Retina (tissue), 1 donor: ENCODE results near the gene DPP4.
"Not testable (repeated sequence)": the region's sequence is repeated elsewhere in the genome, so short reads cannot be mapped to it uniquely, and the experiment has no call there.

Source experiments
- DNase-seq: peaks from one replicate; pipeline ENCODE4 v3.0.0-alpha.2; 2016

The DPP4 gene

GRCh38 chr2:161983866-161984265, 90.1 kb downstream of the DPP4 start:
- DNase-seq, result no peak

- no peak for DNase-seq
These were observed 90.7 kb downstream of the DPP4 start for GRCh38 chr2:161983331-161983651.

- DNase-seq, result no peak
These were observed 91.3 kb downstream of the DPP4 start for GRCh38 chr2:161982548-161983330.

GRCh38 chr2:161981679-161982250, 92.2 kb downstream of the DPP4 start:
- no peak for DNase-seq

- no peak for DNase-seq
These were observed 93.0 kb downstream of the DPP4 start for GRCh38 chr2:161980976-161981375.

GRCh38 chr2:161979490-161979889, 94.5 kb downstream of the DPP4 start:
- no peak for DNase-seq

GRCh38 chr2:161977926-161978325, 96.1 kb downstream of the DPP4 start:
- DNase-seq, result not testable (repeated sequence)

GRCh38 chr2:161976917-161977316, 97.1 kb downstream of the DPP4 start:
- no peak for DNase-seq

- DNase-seq, result no peak
These were observed 97.7 kb downstream of the DPP4 start for GRCh38 chr2:161976295-161976694.

- DNase-seq, result no peak
These were observed 98.2 kb downstream of the DPP4 start for GRCh38 chr2:161975813-161976160.

GRCh38 chr2:161975062-161975812, 98.8 kb downstream of the DPP4 start:
- no peak for DNase-seq

- no peak for DNase-seq
These were observed 99.6 kb downstream of the DPP4 start for GRCh38 chr2:161974461-161974860.

- no peak for DNase-seq
These were observed 101.1 kb downstream of the DPP4 start for GRCh38 chr2:161972866-161973265.

GRCh38 chr2:161972232-161972631, 101.8 kb downstream of the DPP4 start:
- no peak for DNase-seq

- no peak for DNase-seq
These were observed 102.5 kb downstream of the DPP4 start for GRCh38 chr2:161971551-161971950.

GRCh38 chr2:161969159-161969558, 104.9 kb downstream of the DPP4 start:
- DNase-seq, result no peak

- DNase-seq, result no peak
These were observed 108.0 kb downstream of the DPP4 start for GRCh38 chr2:161965994-161966393.

- no peak for DNase-seq
These were observed 109.9 kb downstream of the DPP4 start for GRCh38 chr2:161964160-161964559.

GRCh38 chr2:161962160-161962559, 111.9 kb downstream of the DPP4 start:
- DNase-seq, result no peak

- DNase-seq, result no peak
These were observed 113.0 kb downstream of the DPP4 start for GRCh38 chr2:161961061-161961460.

- no peak for DNase-seq
These were observed 117.3 kb downstream of the DPP4 start for GRCh38 chr2:161956738-161957137.

- no peak for DNase-seq
These were observed 118.8 kb downstream of the DPP4 start for GRCh38 chr2:161955211-161955610.

- no peak for DNase-seq
These were observed 119.9 kb downstream of the DPP4 start for GRCh38 chr2:161954103-161954502.

- not testable (repeated sequence) for DNase-seq
These were observed 120.6 kb downstream of the DPP4 start for GRCh38 chr2:161953367-161953766.
